Mesenteric fat pad (tissue), 1 donor: Measurements from ENCODE around the gene PITX3. TPM values are rescaled to one million over a fixed set of nuclear protein-coding genes. Genes with fewer than 3 reads are reported as not detected.
"Not testable (repeated sequence)": the region's sequence is repeated elsewhere in the genome, so short reads cannot be mapped to it uniquely, and the experiment has no call there.

ENCODE experiments used
- DNase-seq: peaks from one replicate; pipeline ENCODE4 v3.0.0-alpha.2; 2020; ENCODE audit warnings: low spot score
- total RNA-seq: library from RNA; stranded (reverse); fragmentation: NEBNext Ultra II Directional; extraction: Animal tissue kit (Norgen Biotek cat#: 25700); gene quantifications from one replicate; pipeline ENCODE4 v1.2.1, GENCODE V29; 2021
- donor health status: DM: yes; HTN: yes; CAD: no.

Gene PITX3
- total RNA-seq, 1 donor from 2014 or later = not detected

GRCh38 chr10:102261196-102261595 lies 19.9 kb upstream of the PITX3 start:
- no peak for DNase-seq

DNA sequence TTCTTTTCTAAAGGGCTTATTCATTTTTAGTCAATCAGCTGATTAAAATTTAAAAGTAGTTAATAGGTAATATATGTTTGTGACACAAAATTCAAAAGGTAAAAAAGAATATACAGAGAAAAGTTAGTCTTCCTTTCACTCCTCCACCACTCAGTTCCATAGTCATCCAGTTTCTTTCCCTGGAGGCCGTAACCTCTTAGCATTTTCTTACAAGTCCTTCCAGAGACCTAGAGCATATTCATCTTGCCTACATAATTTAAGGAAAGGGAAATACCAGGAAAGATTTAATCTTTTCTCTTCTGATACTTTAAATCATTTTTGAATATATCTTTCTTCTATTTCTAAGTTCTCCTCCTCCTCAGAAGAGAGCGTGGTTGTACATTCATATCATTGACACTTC lies 14.1 kb upstream of the PITX3 start:
- DNase-seq = no peak

GRCh38 chr10:102254426-102254825 lies 13.1 kb upstream of the PITX3 start:
- DNase-seq = no peak

GRCh38 chr10:102252508-102252907 lies 11.2 kb upstream of the PITX3 start:
- DNase-seq = not testable (repeated sequence)

GRCh38 chr10:102247734-102248133 lies 6.4 kb upstream of the PITX3 start:
- no peak for DNase-seq

GRCh38 chr10:102246261-102246660 lies 4.9 kb upstream of the PITX3 start:
- DNase-seq = no peak

DNA sequence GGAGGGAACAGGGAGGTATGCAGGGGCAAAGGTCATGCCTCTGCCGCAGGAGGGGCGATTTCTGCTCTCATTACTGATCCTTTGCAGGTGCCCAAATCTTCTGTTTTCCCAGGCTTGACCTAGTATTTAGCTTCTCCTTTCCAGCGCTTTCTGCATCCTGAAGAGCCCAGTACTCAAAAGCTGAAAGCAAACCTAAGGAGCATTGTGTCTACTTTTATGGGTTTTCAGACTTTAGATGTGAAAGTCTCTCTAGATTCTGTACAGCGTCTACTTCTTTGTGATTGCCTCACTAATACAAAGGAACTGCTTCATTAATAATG lies 4.6 kb upstream of the PITX3 start:
- DNase-seq = no peak

- peak; percentile 96 for DNase-seq
Measured at GRCh38 chr10:102245082-102245931, 4.0 kb upstream of the PITX3 start, which contains the start of gene GBF1. Gene GBF1 (plus strand): TSS chr10:102245532. CDS start chr10:102258939, 13,407 bp downstream.

GRCh38 chr10:102243309-102243708 lies 2.0 kb upstream of the PITX3 start:
- no peak for DNase-seq

GRCh38 chr10:102242118-102242485 lies 790 bp upstream of the PITX3 start:
- DNase-seq = no peak

- DNase-seq = no peak
Measured at GRCh38 chr10:102241032-102241443, 274 bp downstream of the PITX3 start.

- no peak for DNase-seq
Measured at GRCh38 chr10:102240467-102241031, 763 bp downstream of the PITX3 start.

- no peak for DNase-seq
Measured at GRCh38 chr10:102237711-102238252, 3.5 kb downstream of the PITX3 start.

GRCh38 chr10:102236006-102236405 lies 5.3 kb downstream of the PITX3 start:
- DNase-seq = no peak

DNA sequence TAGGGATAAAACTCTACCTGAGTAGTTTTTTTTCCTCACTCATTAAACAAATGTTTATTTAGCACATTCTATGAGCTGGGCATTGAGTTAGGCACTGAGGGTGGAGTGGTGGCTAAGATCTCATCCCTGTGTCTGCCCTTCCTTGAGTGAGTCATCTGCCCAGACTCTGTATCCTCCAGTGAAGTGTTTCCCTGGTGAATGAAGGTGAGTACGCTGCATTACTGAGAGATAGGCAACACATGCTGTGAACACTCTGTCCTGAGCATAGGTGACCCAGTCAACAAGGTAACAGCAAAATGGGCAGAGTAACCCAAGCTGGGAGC lies 5.8 kb downstream of the PITX3 start:
- DNase-seq = no peak

DNA sequence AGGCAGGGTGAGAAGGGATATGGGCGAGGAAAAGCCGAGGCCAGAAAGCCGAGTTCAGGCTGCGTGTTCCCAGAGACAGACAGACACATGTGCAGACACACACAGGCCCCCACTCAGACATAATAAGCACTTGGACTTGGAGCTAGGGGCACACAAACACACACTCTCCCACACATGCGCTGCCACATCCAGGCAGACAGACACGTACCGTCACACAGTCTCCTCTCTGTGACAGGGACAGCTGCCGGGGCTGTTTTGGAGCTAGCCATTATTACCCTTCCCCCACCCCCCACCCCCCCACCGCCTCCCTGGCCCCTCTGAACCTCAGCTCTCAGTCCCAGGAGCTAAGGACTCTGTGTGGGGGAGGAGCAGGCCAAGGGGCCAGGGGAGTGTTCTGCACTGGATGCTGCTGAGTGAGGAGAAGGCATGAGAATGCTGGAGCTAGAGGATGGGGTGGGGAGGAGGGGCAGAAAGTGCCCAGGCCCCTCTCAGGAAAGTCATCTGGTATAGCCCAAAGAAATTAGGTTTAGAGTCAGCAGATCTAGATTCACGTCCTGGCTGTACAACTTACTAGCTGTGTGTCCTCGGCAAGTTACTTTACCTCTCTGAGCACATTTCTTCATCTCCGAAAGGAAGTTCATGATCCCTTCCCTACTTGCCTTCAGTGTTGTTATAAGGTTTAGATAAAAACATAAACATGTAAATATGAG lies 6.3 kb downstream of the PITX3 start:
- no peak for DNase-seq

DNA sequence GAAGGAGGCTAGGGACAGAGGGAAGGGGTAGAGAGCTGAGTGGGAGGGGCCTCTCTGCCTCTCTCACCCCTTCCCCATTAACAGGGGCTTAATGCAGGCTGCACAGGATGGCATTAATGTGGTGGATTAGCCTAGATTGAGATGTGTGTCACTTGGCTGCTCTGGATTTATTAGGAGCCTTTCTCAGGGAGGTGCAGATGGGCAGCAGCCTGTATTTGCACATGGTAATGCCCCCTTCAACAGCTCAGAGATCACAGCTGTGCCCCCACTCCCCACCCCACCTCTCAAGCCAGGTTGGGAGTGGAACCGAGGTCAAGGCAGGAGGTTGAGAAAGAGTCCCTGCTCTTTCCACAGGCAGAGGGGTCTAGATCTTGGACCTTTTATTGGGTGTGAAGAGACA lies 7.3 kb downstream of the PITX3 start:
- DNase-seq = no peak

- DNase-seq = no peak
Measured at GRCh38 chr10:102231357-102232318, 9.7 kb downstream of the PITX3 start.

GRCh38 chr10:102230861-102231356 lies 10.4 kb downstream of the PITX3 start:
- no peak for DNase-seq

DNA sequence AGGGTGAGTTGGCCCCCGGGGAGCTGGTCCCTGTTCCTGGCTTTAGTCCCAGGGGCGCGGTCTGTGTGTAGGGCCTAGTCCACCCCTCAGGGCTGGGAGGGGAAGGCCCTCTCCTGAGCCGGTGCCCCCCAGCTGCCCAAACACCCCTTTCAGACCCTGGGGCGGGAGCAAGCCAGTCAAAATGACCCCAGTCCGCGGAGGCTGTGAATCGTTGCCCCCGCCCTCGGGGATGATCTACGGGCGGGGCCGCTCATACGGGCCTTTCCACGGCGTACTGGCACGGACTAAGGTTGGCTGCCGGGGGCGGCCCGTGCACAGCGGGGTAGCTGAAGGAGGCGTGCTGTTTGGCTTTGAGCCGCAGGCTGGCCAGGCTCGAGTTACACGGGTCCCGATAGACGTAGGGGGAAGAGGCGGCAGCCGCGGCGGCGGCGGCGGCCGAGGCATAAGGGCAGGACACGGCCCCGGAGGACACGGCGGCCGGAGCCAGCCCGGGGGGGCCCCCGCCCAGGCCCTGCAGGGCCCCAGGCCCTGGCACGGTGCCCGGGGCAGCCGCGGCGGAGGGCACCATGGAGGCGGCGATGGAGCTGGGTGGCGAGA lies 10.9 kb downstream of the PITX3 start:
- DNase-seq = no peak
